Stomach (tissue), 4 donors: ENCODE results near the gene FDPS.

Experiments
- CTCF ChIP-seq, 7 experiments: fragments of 450-650 bp in 4 of 7; fragments of 200-600 bp in 3 of 7; sonication (generic) in 3 of 7; IDR thresholded peaks; one replicate each; pipeline ENCODE4 v1.5.1; 2016 to 2019; ENCODE audit warnings: antibody characterized with exemption in 7 of 7, control low read depth in 2 of 7, mild to moderate bottlenecking in 1 of 7
- EP300 ChIP-seq: sonication (generic); formaldehyde crosslinking; IDR thresholded peaks from one replicate; pipeline ENCODE4 v1.6.1; 2017; ENCODE audit warnings: antibody characterized with exemption
- POLR2A ChIP-seq, 4 donors: fragments of 450-650 bp; IDR thresholded peaks; one replicate each; pipeline ENCODE4 v1.6.1; 2016; ENCODE audit warnings: antibody characterized with exemption in 4 of 4, control low read depth in 2 of 4, mild to moderate bottlenecking in 1 of 4, moderate library complexity in 1 of 4
- POLR2AphosphoS5 ChIP-seq, 3 donors: sonication (generic); formaldehyde crosslinking; IDR thresholded peaks; one replicate each; pipeline ENCODE4 v1.6.1; 2016; ENCODE audit warnings: antibody characterized with exemption in 3 of 3

DNA sequence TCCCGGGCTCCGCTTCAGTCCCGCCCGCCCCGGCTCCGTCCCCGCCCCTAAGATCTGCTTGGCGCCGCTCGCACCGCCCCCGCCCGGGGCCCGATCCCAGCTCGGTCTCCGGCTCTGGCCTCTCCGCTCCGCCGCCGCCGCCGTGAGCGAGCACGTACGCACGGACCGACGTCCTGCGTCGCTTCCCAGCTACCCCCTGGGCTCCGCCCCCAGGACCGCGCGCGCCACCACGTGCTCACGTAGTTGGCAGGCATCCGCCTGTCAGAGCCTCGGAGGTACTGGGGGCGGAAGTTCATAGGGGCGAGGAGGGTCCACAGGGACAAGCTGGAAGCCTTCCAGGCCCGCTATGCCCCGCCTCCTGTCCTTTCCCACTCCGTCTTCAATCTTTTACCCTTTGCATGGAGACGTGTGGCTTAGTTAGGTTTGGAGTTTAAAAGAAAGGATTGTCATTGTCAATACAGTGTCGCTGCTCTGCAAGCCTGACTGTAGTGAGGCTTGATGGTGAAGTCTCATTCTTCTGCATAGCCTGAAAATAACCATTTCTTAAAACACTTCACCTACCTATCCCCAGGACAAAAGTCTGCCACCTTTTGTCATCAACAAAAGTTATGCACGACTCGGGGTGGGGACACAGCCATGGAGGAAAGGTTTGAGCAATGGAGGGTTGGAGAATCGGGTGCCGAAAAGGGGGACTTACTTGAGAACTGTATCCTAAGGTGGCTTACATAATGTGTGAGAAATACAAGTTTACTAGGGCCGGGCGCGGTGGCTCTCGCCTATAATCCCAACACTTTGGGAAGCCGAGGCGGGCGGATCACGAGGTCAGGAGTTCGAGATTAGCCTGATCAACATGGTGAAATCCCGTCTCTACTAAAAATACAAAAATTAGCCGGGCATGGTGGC lies 35.1 kb upstream of the FDPS start, which contains the start of gene CLK2:
- TF ChIP-seq CTCF (IDR thresholded peaks at IDR 0.05) (peak in 1 of 7 experiments; percentile 6), POLR2AphosphoS5 (IDR thresholded peaks at IDR 0.05) (peak; percentile 95 to 99 (median 98)), EP300 (no peak), POLR2A (IDR thresholded peaks at IDR 0.05) (peak in 1 of 4 donors; percentile 6)
